ENCODE results near the gene SLC22A9.

Gene SLC22A9

GRCh38 chr11:63444160-63444559 is 74.6 kb downstream of the SLC22A9 start:
- no peak overlapping the region for H3K4me3 ChIP-seq (replicated peaks; ENCODE audit: low read depth, low read length)
- no peak for DNase-seq (ENCODE audit: extremely low read depth, low read depth)
- no peak for TF ChIP-seq CTCF (IDR thresholded peaks at IDR 0.05; ENCODE audit: low read depth, low read length, missing control alignments)

- no peak overlapping the region for H3K4me3 ChIP-seq (replicated peaks; ENCODE audit: low read depth, low read length)
- TF ChIP-seq CTCF (IDR thresholded peaks at IDR 0.05; ENCODE audit: low read depth, low read length, missing control alignments), result no peak
- DNase-seq (ENCODE audit: extremely low read depth, low read depth), result no peak
These were observed 75.5 kb downstream of the SLC22A9 start for GRCh38 chr11:63445118-63445517.

- DNase-seq (ENCODE audit: extremely low read depth, low read depth), result no peak
- TF ChIP-seq CTCF (IDR thresholded peaks at IDR 0.05; ENCODE audit: low read depth, low read length, missing control alignments), result no peak
- no peak overlapping the region for H3K4me3 ChIP-seq (replicated peaks; ENCODE audit: low read depth, low read length)
These were observed 76.1 kb downstream of the SLC22A9 start for GRCh38 chr11:63445720-63446119.

- TF ChIP-seq CTCF (IDR thresholded peaks at IDR 0.05; ENCODE audit: low read depth, low read length, missing control alignments), result no peak
- H3K4me3 ChIP-seq (replicated peaks; ENCODE audit: low read depth, low read length), result no peak overlapping the region
- DNase-seq (ENCODE audit: extremely low read depth, low read depth), result no peak
These were observed 79.1 kb downstream of the SLC22A9 start for GRCh38 chr11:63448646-63449045.

GRCh38 chr11:63459586-63459985 is 90.0 kb downstream of the SLC22A9 start:
- no peak for DNase-seq (ENCODE audit: extremely low read depth, low read depth)
- no peak overlapping the region for H3K4me3 ChIP-seq (replicated peaks; ENCODE audit: low read depth, low read length)
- TF ChIP-seq CTCF (IDR thresholded peaks at IDR 0.05; ENCODE audit: low read depth, low read length, missing control alignments), result no peak
